HG03064 (cell line): ENCODE measurements around the gene MAN1C1.

Experiments used
- ATAC-seq: cut with Tn5 transposase; IDR thresholded peaks from one replicate; pipeline ENCODE4 v1.9.1; 2021; ENCODE audit warnings: low read depth; ENCODE audit not compliant: unreplicated experiment

MAN1C1 gene

GRCh38 chr1:25793585-25794170 lies 177.1 kb downstream of the MAN1C1 start:
- ATAC-seq, result no peak

GRCh38 chr1:25794325-25794724 lies 177.7 kb downstream of the MAN1C1 start:
- ATAC-seq, result no peak

- ATAC-seq, result no peak
Observed at GRCh38 chr1:25795211-25795610, 178.6 kb downstream of the MAN1C1 start.

- no peak for ATAC-seq
Observed at GRCh38 chr1:25795946-25796810, 179.6 kb downstream of the MAN1C1 start.

- no peak for ATAC-seq
Observed at GRCh38 chr1:25796811-25797458, 180.3 kb downstream of the MAN1C1 start.

GRCh38 chr1:25797939-25798338 lies 181.3 kb downstream of the MAN1C1 start:
- ATAC-seq, result no peak

- no peak for ATAC-seq
Observed at GRCh38 chr1:25798666-25799351, 182.2 kb downstream of the MAN1C1 start.

- no peak for ATAC-seq
Observed at GRCh38 chr1:25799352-25799934, 182.9 kb downstream of the MAN1C1 start.

- ATAC-seq, result no peak
Observed at GRCh38 chr1:25799935-25800702, 183.5 kb downstream of the MAN1C1 start, which contains the start of gene SELENON. Gene SELENON, plus strand, starts transcription at chr1:25800193. Its CDS starts 38 bp downstream, at chr1:25800231.

- no peak for ATAC-seq
Observed at GRCh38 chr1:25800703-25801377, 184.2 kb downstream of the MAN1C1 start.

- no peak for ATAC-seq
Observed at GRCh38 chr1:25802915-25803314, 186.3 kb downstream of the MAN1C1 start.

GRCh38 chr1:25803368-25803767 lies 186.8 kb downstream of the MAN1C1 start:
- ATAC-seq, result no peak

GRCh38 chr1:25804244-25804963 lies 187.8 kb downstream of the MAN1C1 start:
- no peak for ATAC-seq

GRCh38 chr1:25804964-25805862 lies 188.6 kb downstream of the MAN1C1 start:
- ATAC-seq, result no peak

GRCh38 chr1:25805863-25806225 lies 189.3 kb downstream of the MAN1C1 start:
- ATAC-seq, result no peak

- ATAC-seq, result no peak
Observed at GRCh38 chr1:25806418-25806817, 189.8 kb downstream of the MAN1C1 start.

- ATAC-seq, result no peak
Observed at GRCh38 chr1:25807480-25808390, 191.1 kb downstream of the MAN1C1 start.
